ENCODE data around the gene ERGIC1. TPM values are rescaled to one million over a fixed set of nuclear protein-coding genes. Genes with fewer than 3 reads are reported as not detected.

Gene ERGIC1
- total and polyA plus RNA-seq, 2 experiments from 2014 or later = 25.2 to 92.2 TPM

- TF ChIP-seq, protein P1, sequence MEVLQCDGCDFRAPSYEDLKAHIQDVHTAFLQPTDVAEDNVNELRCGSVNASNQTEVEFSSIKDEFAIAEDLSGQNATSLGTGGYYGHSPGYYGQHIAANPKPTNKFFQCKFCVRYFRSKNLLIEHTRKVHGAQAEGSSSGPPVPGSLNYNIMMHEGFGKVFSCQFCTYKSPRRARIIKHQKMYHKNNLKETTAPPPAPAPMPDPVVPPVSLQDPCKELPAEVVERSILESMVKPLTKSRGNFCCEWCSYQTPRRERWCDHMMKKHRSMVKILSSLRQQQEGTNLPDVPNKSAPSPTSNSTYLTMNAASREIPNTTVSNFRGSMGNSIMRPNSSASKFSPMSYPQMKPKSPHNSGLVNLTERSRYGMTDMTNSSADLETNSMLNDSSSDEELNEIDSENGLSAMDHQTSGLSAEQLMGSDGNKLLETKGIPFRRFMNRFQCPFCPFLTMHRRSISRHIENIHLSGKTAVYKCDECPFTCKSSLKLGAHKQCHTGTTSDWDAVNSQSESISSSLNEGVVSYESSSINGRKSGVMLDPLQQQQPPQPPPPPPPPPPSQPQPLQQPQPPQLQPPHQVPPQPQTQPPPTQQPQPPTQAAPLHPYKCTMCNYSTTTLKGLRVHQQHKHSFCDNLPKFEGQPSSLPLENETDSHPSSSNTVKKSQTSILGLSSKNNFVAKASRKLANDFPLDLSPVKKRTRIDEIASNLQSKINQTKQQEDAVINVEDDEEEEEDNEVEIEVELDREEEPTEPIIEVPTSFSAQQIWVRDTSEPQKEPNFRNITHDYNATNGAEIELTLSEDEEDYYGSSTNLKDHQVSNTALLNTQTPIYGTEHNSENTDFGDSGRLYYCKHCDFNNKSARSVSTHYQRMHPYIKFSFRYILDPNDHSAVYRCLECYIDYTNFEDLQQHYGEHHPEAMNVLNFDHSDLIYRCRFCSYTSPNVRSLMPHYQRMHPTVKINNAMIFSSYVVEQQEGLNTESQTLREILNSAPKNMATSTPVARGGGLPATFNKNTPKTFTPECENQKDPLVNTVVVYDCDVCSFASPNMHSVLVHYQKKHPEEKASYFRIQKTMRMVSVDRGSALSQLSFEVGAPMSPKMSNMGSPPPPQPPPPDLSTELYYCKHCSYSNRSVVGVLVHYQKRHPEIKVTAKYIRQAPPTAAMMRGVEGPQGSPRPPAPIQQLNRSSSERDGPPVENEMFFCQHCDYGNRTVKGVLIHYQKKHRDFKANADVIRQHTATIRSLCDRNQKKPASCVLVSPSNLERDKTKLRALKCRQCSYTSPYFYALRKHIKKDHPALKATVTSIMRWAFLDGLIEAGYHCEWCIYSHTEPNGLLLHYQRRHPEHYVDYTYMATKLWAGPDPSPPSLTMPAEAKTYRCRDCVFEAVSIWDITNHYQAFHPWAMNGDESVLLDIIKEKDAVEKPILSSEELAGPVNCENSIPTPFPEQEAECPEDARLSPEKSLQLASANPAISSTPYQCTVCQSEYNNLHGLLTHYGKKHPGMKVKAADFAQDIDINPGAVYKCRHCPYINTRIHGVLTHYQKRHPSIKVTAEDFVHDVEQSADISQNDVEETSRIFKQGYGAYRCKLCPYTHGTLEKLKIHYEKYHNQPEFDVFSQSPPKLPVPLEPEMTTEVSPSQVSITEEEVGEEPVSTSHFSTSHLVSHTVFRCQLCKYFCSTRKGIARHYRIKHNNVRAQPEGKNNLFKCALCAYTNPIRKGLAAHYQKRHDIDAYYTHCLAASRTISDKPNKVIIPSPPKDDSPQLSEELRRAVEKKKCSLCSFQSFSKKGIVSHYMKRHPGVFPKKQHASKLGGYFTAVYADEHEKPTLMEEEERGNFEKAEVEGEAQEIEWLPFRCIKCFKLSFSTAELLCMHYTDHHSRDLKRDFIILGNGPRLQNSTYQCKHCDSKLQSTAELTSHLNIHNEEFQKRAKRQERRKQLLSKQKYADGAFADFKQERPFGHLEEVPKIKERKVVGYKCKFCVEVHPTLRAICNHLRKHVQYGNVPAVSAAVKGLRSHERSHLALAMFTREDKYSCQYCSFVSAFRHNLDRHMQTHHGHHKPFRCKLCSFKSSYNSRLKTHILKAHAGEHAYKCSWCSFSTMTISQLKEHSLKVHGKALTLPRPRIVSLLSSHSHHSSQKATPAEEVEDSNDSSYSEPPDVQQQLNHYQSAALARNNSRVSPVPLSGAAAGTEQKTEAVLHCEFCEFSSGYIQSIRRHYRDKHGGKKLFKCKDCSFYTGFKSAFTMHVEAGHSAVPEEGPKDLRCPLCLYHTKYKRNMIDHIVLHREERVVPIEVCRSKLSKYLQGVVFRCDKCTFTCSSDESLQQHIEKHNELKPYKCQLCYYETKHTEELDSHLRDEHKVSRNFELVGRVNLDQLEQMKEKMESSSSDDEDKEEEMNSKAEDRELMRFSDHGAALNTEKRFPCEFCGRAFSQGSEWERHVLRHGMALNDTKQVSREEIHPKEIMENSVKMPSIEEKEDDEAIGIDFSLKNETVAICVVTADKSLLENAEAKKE (CRISPR knock-in tag; IDR thresholded peaks at IDR 0.05) = no peak
Observed at GRCh38 chr5:172871982-172872381, 37.9 kb downstream of the ERGIC1 start (continued).

DNA sequence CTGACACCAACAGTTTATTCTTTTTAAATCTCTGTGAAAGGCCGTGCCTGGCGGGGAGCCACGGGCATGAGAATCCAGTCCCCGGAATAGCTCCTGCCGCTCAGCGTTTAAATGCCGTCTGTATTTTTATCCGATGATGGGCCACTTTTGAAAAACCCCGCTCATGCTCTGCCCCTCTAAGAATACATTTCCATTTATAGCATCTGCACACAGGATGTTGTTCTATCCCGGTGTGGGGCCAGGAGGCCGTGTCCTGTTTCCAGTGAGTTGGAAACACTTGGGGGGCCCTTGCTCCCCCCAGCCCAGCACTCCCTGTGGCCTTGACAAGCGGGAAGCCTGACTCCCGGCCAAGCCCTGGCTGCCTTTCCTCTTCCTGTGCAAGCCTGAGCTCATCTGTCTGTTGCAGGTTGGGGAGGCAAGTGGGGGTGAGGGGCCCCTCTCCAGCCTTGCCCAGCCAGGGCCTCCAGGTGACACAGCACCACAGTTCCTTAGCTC lies 39.0 kb downstream of the ERGIC1 start:
- Histone ChIP-seq H3K4me1 (ENCODE audit: insufficient read depth) (peaks cover 52% of the 10 kb centered on the region), H3K9me2 (ENCODE audit: insufficient read depth) (no peaks in the 10 kb centered on the region), H3K79me2 (replicated peaks; ENCODE audit: insufficient read depth) (peaks cover 74% of the 10 kb centered on the region), H3F3A (replicated peaks; ENCODE audit: low read depth) (peaks cover 4% of the 10 kb centered on the region; the same call in 1 of the 2 replicates), H3K4me3 (no peak overlapping the region), H3K27ac (ENCODE audit: low read depth) (peak overlapping the region; percentile 81; the same call in 1 of the 2 replicates), H4K20me1 (replicated peaks; ENCODE audit: insufficient read depth) (peaks cover 54% of the 10 kb centered on the region), H3K36me3 (ENCODE audit: insufficient read depth) (no peaks in the 10 kb centered on the region; the same call in 1 of the 2 replicates), H3K27me3 (ENCODE audit: insufficient read depth) (no peaks in the 10 kb centered on the region), H2AFZ (no peak overlapping the region), H3K4me2 (peak overlapping the region; percentile 52)
- Mint-ChIP-seq H3K27ac (no peak overlapping the region), H3K27me3 (ENCODE audit: insufficient read depth, low read depth, poor library complexity) (peaks cover 14% of the 10 kb centered on the region), H3K36me3 (ENCODE audit: low read depth) (no peaks in the 10 kb centered on the region; the same call in 2 of the 3 replicates), H3K4me3 (no peak overlapping the region), H3K4me1 (peaks cover 5% of the 10 kb centered on the region), H3K9me3 (no peaks in the 10 kb centered on the region; the same call in 2 of the 3 replicates)
- DNase-seq (ENCODE audit: low spot score) (no peak), ATAC-seq (peak; percentile 24)
- TF ChIP-seq ZNF331 (CRISPR knock-in tag; IDR thresholded peaks at IDR 0.05; ENCODE audit: low read depth) = no peak
- TF ChIP-seq EZH2phosphoT487 (IDR thresholded peaks at IDR 0.05; ENCODE audit: unreplicated experiment) = no peak
- TF ChIP-seq JUNB (IDR thresholded peaks at IDR 0.05; ENCODE audit: unreplicated experiment) = no peak
- TF ChIP-seq, protein P2, sequence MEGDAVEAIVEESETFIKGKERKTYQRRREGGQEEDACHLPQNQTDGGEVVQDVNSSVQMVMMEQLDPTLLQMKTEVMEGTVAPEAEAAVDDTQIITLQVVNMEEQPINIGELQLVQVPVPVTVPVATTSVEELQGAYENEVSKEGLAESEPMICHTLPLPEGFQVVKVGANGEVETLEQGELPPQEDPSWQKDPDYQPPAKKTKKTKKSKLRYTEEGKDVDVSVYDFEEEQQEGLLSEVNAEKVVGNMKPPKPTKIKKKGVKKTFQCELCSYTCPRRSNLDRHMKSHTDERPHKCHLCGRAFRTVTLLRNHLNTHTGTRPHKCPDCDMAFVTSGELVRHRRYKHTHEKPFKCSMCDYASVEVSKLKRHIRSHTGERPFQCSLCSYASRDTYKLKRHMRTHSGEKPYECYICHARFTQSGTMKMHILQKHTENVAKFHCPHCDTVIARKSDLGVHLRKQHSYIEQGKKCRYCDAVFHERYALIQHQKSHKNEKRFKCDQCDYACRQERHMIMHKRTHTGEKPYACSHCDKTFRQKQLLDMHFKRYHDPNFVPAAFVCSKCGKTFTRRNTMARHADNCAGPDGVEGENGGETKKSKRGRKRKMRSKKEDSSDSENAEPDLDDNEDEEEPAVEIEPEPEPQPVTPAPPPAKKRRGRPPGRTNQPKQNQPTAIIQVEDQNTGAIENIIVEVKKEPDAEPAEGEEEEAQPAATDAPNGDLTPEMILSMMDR (conservative IDR thresholded peaks at IDR 0.05; ENCODE audit: low read depth in 2 of 2) = no peak
- TF ChIP-seq, protein P1 (CRISPR knock-in tag; IDR thresholded peaks at IDR 0.05) = no peak
- TF ChIP-seq STAT1 (IDR thresholded peaks at IDR 0.05; ENCODE audit: unreplicated experiment) = no peak
